GM21360 (cell line): ENCODE data around the gene CCDC57.

ENCODE experiments used
- ATAC-seq: cut with Tn5 transposase; IDR thresholded peaks from one replicate; pipeline ENCODE4 v1.9.1; 2021; ENCODE audit warnings: mild to moderate bottlenecking, moderate library complexity; ENCODE audit not compliant: unreplicated experiment

The CCDC57 gene

DNA sequence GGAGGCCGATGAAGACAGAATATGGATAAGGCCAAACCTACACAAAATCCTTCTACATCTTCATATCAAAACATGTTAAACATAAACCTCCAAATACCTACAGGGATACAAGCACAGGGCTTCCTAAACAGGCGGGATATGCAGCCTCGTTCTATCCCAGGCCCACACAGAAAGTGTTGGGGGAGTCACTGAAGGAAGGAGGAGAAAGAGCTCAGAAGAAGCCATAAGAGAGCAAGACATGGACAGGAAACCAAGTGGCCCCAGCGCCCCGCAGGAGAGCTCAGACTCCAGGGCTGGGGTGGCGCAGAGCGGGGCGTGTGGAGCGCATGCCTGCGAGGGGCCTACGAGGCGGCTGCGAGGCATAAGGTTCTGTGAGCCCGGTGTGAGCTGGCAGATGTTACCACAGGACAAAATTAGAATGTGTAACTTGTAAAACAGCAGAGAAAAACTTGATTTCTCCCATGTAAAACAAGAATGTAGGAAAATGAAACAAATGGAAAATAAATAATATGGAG lies 103.6 kb downstream of the CCDC57 start:
- ATAC-seq = no peak

GRCh38 chr17:82108496-82108945 lies 104.1 kb downstream of the CCDC57 start:
- no peak for ATAC-seq

GRCh38 chr17:82108038-82108437 lies 104.6 kb downstream of the CCDC57 start:
- ATAC-seq = no peak

DNA sequence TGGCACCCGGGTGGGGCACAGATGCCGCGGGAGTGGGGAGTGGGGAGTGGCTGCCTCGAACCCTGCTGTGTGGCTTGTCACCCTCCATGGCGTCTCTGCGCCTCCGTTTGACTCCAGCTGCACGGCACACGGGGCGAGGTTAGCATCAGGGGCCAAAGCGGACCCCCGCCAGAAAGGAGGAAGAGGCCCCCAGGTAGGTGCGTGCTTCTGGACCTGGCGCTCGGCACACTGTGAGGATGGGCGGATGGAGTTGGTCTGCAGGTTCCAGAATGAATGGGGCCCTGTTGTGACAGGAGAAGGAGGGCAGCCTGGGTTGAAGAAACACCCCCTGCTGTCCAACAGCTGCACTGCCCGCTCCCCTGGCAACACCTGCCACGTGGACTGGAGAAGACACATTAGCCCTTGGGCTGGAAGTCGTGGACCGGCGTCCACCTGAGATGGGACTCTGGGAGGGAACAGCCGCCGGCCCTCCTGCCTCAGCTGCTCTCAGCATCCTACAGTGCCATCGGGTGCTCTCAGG lies 105.2 kb downstream of the CCDC57 start:
- no peak for ATAC-seq

DNA sequence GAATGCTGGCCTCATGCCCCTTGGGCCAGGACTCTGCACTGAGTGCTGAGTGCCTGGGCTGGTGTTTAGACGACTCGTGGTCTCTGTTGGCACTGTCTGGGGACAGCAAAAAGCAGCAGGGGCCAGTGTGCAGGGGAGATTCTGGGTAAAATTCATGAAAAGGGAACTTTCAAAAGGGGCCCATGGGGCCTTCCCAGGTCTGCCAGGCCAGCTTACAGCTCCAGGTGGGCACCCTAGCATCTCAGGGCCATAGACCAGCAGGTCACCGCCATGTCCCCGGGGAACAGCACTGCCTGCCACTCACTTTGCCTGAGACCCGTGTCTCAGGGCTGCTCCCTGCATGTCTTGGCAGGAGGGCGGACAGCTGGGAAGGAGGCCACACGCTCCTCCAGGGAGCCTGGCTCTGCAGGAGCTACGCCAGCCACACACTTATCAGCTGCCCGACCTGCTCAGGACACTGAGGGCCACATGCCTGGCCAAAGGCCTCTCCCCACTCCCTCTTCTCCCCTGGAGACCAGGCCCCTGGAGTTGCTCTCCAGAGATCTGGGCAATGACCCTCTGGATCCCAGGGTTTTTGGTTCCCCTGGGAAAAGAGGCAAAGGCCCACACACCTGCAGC lies 105.8 kb downstream of the CCDC57 start:
- ATAC-seq = no peak

DNA sequence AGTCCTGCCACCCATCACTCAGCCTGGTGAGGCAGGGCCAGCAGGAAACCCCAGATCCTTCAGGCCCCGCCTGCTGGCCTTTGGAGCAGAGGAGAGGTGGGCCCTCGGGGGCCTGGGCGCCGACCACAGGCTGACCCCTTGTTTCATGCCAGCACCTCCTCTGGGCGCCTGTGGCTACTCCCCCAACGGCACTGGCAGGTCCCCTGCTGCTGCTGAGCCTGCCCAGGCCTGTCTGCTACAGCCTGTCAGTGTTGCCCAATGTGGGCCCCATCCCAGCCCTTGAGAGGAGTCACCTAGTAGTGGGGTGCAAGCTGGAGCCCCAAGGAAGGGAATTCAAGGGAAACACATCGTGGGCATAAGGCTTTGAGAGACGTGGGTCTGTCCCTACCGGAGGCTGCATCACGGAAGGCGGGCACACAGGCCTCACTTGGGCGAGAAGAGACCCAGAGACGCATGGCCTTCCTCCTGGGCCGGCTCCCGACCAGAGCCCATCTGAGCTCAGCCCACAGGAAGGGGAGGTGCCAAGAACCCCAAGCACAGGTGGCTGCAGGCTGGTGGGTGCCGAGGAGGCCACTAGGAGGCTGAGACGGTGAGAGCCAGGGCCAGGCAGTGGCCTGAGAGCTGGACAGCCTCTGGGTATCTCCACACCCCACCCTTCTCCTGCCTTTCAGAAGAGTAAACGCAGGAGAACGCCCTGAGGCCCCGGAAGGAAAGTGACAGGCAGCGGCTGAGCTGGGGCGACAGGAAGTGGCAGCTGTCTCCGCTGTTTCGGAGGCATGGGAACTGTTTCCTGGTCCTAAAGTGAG lies 106.6 kb downstream of the CCDC57 start:
- no peak for ATAC-seq

GRCh38 chr17:82105417-82105881 lies 107.2 kb downstream of the CCDC57 start:
- ATAC-seq = no peak

DNA sequence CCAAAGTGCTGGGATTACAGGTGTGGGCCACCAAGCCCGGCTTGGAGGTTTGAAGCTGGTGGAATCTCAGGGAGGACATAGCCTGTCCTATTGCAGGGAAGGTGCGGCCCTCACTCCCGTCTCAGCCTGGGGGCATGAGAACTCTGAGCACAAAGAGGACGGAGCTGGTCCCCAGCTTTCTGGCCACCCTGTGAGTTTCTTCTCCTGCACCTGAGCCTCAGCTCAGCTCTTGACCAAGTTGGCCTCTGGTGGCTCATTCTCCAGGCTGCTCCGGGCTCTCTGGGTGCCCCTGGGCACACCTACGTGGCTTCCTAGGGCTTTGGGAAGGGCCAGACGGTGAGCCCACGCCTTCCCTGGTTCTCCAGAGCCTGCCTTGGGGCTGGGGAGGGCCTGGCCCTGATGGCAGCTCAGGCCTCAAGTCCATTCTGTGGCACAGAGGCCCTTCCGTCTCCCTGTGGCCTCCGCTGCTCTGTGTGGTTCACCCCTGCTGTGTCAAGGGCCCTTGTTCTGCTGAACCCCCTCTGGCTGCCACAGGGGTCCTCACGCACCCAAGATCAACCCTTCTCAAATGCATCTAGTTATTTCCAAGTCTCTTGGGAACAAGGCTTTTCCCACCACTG lies 107.7 kb downstream of the CCDC57 start:
- ATAC-seq = no peak

DNA sequence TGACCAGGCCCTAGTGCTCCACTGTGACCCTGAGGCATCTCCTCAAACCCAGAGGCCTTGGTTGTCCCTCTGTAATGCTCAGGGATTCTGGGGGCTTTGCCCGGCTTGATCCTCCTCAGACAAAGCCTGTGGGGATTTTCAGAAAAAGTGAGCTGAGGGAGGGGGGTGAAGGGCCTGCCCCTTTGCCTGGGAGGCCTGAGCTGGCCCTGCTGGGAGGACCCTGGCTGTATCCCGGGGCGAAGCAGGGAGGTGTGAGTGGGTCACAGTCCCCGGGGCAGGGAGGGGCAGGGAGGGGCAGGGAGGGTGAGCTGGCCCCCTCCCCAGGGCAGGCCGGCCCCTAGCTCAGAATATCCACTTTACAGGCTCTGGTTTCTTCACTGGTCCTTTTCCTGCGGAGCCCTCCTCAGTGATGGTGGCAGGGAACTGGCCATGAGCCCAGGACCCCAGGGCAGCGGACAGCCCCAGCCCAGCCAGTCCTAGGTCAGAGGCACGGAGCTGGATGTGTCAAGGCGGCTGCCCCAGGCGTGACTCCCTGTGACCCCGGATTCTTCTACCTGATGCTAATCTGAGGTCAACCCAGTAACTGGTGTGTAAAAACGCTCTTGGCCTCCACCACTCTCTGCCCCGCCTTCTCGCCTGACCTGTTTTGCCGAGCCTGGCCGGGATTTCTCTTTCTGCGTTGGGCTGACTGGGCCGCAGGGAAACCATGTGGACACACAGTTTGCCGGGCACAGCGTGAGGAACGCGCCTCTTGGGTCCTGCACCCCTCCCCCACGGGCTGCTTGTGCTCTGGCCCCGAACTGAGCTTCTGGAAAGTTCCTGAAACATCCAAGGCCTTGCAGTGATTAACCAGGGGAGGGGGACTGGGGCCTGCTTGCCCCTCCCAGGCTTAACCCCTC lies 108.8 kb downstream of the CCDC57 start:
- ATAC-seq = no peak

DNA sequence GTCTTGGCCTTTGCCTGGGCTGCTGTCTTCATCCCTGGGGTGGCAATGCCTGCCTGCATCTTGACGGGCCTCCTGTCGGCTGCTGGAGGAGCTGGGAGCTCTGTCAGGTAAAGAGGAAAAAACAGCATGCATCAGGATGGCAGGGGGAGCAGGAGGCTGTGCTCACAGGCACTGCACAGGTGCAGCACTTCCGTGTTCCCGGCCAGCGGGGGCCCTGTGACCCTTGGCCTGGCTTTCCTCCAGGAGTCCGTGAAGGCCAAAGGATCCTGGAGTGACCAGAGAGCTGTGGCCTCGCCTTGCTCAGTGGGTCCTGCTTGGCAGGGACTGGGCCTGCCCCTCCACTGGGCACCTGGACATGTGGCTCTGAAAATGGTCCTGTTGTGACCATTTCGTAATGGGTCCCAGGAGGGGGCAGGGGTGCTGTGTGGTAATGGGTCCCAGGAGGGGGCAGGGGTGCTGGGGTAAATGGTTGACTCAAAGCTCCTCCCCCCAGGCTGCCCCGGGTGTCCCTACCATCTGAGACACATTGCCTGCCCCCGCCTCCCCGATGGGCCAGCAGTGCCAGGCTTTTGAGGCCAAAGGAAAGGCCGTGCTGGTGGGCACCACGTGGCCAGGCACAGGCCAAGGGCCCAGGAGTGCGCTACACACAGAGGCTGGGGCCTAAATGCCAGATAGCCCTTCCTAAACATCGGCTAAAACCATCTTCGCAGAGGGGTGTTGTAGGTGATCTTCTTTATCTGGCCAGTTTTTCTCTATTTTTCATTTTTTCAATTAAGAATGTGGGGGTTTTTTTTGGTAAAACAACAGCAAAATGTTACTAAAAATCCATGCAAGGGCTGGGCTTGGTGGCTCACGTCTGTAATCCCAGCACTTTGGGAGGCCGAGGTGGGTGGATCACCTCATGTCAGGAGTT lies 110.6 kb downstream of the CCDC57 start:
- ATAC-seq = no peak

DNA sequence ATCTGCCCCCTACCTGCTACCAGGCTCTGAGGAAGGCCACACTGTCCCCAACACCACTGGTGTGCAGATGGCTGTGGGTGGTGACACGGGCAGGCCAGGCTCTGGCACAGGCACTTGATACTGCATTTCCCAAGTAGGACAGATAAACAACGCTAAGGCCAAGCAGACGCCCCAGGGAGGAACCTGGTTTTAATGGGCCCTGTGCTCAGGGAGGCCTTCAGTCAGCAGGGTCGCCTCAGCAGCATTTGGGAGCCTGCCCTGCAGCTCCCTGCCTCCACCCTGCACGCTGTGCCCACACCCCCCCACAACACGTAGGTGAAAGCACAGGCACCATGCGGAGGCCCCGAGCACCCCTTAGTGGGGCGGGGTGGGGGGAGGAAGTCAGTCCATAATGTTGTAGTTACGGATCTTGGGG lies 111.3 kb downstream of the CCDC57 start:
- ATAC-seq = no peak

- ATAC-seq = no peak
These were observed 111.9 kb downstream of the CCDC57 start for GRCh38 chr17:82100502-82101298.

DNA sequence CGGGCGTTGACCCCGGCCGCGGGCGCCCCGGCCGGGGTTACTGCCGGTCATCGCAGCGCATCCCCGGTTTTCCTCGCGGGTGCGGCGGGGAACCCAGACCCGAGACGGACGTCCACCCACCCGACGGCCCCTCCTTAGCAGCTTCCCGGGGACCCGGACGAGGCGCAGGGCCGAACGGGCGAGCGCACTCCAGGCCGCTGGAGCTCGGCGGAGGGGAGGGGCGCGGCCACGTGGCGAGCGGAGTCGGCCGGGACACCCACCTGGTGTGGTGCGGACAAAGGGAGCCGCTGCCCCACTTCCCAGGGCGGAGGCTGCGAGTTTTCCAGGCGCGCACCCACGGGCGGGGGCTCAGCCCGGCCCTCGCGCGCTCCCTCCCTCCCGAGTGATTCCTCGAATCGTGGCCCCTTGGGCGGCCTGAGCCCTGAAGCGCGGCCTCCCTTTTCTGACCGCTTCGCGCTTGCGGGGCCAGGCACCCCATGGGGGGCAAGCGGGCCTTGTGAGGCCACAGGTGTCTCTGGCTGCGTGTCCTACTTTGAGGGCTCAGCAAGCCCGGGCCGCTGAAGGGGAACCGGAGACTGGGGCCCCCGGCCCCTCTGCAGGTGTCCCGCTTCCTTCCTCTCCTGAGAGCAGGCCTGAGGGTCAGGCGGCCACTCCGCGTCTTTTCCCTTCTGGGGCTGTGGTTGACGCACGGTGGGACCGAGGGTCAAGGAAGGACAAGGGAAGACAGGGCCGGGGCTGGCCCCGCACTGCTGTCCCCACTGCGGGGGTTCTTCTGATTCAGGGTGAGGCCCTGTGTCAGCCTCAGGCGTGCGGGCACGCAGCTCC lies 113.5 kb downstream of the CCDC57 start:
- no peak for ATAC-seq

DNA sequence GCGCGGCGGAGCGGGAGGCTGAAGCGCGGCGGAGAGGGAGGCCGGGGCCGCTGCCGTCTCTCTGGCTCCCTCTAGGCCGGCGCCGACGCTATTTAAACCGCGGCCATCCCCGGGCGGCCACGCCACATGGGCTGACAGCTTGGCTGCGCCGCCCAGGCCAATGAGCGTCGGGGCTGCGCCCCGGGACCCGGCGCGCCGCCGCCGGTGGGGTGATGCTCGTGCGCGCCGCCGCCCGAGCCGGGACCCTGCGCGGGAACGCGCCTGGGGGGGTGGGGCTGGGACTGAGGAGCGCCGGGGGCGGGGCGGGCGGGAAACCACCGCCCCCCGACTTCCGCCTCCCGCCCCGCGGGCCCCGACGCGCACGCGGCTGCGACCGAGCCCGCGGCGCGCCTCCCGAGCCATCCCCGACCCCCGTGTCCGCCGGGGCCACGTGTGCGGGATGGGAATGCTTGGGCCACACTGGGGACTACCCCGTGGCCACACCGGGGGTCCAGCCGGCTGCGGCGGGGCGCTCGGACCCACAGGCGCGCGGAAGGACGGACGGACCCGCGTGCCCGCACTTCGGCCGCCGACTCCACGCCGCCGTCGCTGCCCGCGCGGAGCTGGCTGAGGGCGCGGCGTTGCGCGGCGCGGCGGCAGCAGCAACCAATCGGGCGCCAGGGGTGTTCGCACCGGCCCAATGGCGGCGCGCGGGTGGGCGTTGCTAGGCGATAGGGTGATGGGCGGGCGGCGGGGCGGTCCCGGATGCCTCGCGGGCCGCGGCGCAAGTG lies 114.3 kb downstream of the CCDC57 start, which contains the start of gene FASN:
TSS of gene FASN (minus strand) at position 68 of the 770 bp plus-strand sequence. CDS start 1,791 bp downstream, outside the sequence.
- ATAC-seq = peak; percentile 64

DNA sequence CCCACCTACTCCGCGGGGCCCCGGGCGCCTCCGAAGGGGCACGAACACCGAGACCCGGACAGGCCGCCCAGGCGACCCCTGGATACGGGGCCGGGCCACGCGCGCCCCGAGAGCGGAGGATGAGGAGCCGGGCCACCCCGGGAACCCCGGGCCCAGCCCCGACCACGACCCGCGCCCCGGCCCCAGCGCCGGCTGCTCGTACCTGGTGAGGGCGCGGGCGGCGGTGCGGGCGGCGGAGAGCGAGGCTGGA lies 114.8 kb downstream of the CCDC57 start:
- no peak for ATAC-seq

DNA sequence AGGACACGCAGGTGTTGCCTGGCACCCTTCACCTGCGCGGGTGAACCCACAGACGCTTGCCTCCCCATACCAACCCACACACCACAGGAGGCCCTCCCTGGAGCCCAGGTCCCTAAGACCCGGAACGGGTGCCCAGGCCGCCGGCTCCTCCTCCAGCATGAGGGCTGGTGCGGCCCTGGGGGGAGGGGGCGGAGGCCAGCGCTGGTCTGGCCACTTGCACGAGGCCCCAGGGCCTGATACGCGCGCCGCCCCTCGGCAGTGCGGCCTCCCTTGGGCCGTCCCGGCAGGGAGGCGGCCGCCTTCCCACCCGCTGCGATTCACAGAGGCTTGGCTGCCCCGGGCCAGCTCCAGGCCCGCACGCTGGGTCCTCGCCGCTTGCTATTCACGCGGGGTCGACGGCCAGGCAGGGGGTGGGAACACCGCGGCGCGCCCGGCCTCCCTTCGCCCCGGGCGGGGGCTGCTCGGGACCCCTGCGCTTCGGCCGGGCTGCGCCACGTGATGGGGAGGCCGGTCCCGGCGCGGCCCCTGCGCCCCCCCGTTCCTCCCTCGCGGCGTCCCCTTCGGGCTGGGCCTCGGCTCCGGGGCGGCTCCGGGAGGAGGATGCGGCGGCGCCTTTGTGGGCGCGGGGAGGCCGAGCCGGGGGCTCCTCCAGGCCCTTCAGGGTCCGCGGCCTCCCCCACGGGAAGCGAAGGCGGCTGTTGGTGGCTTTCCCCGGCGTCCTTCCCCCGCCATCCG lies 115.3 kb downstream of the CCDC57 start:
- peak; percentile 2 for ATAC-seq
